Nephron progenitor cell (in vitro differentiated cells): Measurements from ENCODE around the gene RSU1.
A peak's percentile ranks its signal among the peaks of the same experiment; 100 is the strongest.

Experiments used
- DNase-seq: peaks from one replicate; pipeline ENCODE4 v3.0.0; 2021
- H3K27ac Mint-ChIP-seq: 2 replicates; pipeline ENCODE4 v1.8.0; 2021; ENCODE audit warnings: mild to moderate bottlenecking, moderate library complexity, mixed read lengths
- H3K27me3 Mint-ChIP-seq: 2 replicates; pipeline ENCODE4 v1.8.0; 2021; ENCODE audit warnings: mild to moderate bottlenecking, low read depth, mixed read lengths; ENCODE audit not compliant: poor library complexity
- H3K36me3 Mint-ChIP-seq: 2 replicates; pipeline ENCODE4 v1.8.0; 2021; ENCODE audit warnings: low read depth, mixed read lengths
- H3K4me1 Mint-ChIP-seq: 2 replicates; pipeline ENCODE4 v1.8.0; 2021; ENCODE audit warnings: mixed read lengths
- H3K4me3 Mint-ChIP-seq: 2 replicates; pipeline ENCODE4 v1.8.0; 2021; ENCODE audit warnings: mild to moderate bottlenecking, moderate library complexity, mixed read lengths
- H3K9me3 Mint-ChIP-seq: 2 replicates; pipeline ENCODE4 v1.8.0; 2021; ENCODE audit warnings: mild to moderate bottlenecking, moderate library complexity, mixed read lengths
- TF ChIP-seq, protein P1 (sequence below): fragments of 200-600 bp; sonication (generic); IDR thresholded peaks from 2 replicates; pipeline ENCODE4 v1.5.0; 2021; ENCODE audit warnings: antibody characterized with exemption

Gene RSU1

DNA sequence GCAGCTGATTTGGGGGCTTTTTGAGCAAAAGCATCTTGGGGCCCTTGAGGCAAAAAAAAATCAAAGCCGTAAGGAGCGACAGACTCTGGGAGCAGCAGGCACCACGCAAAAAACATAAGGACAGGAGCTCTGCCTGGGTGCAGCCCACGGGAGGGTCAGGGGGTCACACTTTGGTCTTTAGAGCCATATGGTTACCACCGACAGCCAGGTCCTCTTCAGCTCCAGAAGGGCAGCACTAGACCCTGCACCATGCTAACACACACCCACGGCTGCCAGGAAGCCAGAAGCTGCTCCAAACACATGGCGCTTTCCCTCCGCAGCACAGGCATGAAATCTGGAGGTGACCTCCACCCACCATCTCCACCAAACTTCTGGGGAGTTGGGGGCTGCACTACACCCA lies 47.1 kb downstream of the RSU1 start:
- H3K27me3 Mint-ChIP-seq = no peaks in the 10 kb centered on the region
- H3K4me3 Mint-ChIP-seq = no peak overlapping the region
- peaks cover 35% of the 10 kb centered on the region for H3K4me1 Mint-ChIP-seq
- H3K9me3 Mint-ChIP-seq = no peaks in the 10 kb centered on the region
- H3K36me3 Mint-ChIP-seq = no peaks in the 10 kb centered on the region
- H3K27ac Mint-ChIP-seq = peak overlapping the region; percentile 83
- no peak for DNase-seq
- TF ChIP-seq, protein P1, sequence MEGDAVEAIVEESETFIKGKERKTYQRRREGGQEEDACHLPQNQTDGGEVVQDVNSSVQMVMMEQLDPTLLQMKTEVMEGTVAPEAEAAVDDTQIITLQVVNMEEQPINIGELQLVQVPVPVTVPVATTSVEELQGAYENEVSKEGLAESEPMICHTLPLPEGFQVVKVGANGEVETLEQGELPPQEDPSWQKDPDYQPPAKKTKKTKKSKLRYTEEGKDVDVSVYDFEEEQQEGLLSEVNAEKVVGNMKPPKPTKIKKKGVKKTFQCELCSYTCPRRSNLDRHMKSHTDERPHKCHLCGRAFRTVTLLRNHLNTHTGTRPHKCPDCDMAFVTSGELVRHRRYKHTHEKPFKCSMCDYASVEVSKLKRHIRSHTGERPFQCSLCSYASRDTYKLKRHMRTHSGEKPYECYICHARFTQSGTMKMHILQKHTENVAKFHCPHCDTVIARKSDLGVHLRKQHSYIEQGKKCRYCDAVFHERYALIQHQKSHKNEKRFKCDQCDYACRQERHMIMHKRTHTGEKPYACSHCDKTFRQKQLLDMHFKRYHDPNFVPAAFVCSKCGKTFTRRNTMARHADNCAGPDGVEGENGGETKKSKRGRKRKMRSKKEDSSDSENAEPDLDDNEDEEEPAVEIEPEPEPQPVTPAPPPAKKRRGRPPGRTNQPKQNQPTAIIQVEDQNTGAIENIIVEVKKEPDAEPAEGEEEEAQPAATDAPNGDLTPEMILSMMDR = no peak

DNA sequence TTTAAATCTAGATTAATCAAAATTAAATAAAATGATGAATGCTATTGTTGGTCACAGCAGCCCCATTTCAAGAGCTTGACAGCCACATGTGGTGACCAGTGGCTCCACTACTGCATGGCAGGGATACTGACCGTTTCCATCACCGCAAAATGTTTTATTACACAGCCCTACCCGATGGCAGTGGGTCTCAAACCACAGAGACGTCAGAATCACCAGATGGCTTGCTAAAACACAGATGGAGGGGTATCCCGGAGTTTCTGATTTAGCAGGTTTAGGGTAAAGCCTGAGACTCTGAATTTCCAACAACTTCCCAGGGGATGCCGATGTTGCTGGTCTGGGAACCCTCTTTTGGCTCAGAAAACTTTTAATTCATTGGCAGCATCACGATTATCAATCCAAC lies 47.9 kb downstream of the RSU1 start:
- Mint-ChIP-seq H3K36me3 (peaks cover under 1% of the 10 kb centered on the region), H3K27ac (no peak overlapping the region), H3K27me3 (no peaks in the 10 kb centered on the region), H3K4me3 (no peak overlapping the region), H3K9me3 (no peaks in the 10 kb centered on the region), H3K4me1 (peaks cover 34% of the 10 kb centered on the region)
- TF ChIP-seq, protein P1 = no peak
- no peak for DNase-seq

DNA sequence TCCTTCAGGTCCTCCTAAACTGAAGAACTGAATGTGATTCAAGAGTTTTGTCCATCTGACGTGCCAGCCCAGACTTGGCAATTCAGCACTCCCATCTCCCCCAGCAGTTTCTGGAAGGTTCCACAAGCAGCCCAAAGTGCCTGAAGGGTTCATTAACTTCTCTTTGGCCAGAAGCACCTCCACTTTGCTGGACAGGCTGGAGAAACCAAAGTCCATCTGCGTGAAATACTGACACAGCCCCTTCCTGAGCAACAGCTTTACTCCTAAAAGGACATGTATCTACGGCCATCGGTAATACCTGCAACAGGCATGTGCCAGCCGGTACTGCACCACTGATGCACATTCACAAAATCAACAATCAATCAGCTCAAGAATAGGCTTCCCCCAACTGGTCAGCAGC lies 48.5 kb downstream of the RSU1 start:
- H3K4me1 Mint-ChIP-seq = peaks cover 32% of the 10 kb centered on the region
- peak overlapping the region; percentile 31 for H3K27ac Mint-ChIP-seq
- no peak overlapping the region for H3K4me3 Mint-ChIP-seq
- no peaks in the 10 kb centered on the region for H3K27me3 Mint-ChIP-seq
- TF ChIP-seq, protein P1 = no peak
- no peaks in the 10 kb centered on the region for H3K9me3 Mint-ChIP-seq
- DNase-seq = no peak
- H3K36me3 Mint-ChIP-seq = peaks cover 7% of the 10 kb centered on the region

DNA sequence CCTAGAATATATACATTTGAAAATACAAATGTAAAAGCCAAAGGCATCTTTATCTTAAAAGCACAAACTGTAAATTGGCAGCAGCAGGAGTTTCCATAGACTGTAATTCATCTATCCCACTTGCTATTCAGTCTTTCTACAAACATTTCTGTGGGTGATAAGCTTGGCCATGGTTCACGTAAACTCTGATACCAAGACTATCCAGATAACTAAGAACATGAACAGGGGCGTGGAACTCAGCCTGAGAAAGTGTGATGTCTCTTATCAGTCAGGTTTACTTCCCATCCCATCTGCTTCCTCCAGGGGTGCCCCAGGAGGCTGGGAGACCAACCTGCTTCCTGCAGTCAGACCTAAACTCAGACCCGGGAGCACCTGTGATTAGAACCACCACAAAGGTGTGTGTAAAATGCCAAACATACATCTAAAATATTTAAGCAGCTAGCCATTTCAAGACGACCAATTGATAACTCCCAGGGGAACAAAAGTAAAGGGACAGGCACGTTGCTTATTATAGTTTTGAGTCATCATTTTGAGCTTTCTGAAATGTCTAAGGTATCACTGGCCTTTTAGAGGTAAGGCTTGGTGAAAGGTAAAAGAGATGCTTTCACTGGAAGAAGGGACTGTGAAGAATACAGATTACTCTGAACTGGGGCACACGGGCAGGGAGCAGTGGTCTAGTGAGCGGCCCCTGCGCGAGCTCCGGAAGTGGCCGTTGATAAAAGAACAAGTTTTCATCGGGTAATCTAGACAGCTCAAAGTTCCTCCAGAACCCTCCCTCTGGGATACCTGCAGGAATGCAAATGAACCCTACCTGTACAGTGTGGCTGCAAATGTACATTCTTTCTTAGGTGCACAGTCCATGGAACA lies 51.5 kb downstream of the RSU1 start:
- Mint-ChIP-seq H3K9me3 (no peaks in the 10 kb centered on the region), H3K27ac (no peak overlapping the region), H3K27me3 (no peaks in the 10 kb centered on the region), H3K4me3 (no peak overlapping the region), H3K4me1 (peaks cover 15% of the 10 kb centered on the region), H3K36me3 (peaks cover 20% of the 10 kb centered on the region)
- TF ChIP-seq, protein P1 = no peak
- DNase-seq = no peak

DNA sequence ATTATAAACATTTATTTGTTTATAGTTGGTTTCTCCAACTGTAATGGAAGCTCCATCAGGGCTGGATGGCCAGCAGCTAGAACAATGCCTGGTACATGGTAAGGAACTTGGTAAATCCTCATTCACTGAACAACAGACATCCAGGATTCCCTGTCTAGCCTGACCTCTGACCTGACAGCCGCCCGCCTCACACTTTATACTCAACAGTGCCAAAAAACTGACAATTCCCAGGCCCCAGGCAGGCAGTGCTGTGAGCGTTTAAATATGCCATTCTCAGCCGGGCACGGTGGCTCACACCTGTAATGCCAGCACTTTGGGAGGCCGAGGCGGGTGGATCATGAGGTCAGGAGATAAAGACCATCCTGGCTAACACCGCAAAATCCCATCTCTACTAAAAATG lies 55.9 kb downstream of the RSU1 start:
- no peak overlapping the region for H3K27ac Mint-ChIP-seq
- H3K27me3 Mint-ChIP-seq = no peaks in the 10 kb centered on the region
- peaks cover 63% of the 10 kb centered on the region for H3K36me3 Mint-ChIP-seq
- no peak overlapping the region for H3K4me3 Mint-ChIP-seq
- no peak for DNase-seq
- no peaks in the 10 kb centered on the region for H3K4me1 Mint-ChIP-seq
- TF ChIP-seq, protein P1 = no peak
- H3K9me3 Mint-ChIP-seq = peaks cover 4% of the 10 kb centered on the region
